Keratinocyte (primary cell): Measurements from ENCODE around the gene PDZD2. TPM values are rescaled to one million over a fixed set of nuclear protein-coding genes. Genes with fewer than 3 reads are reported as not detected.

Experiments used
- DNase-seq: peaks from one replicate; pipeline ENCODE4 v3.0.0-alpha.2; 2011; ENCODE audit warnings: low read depth, missing footprints, low spot score
- FAIRE-seq: peaks from 2 replicates; lab custom pipeline; 2011; peaks lifted over from hg19 to GRCh38; lab: Jason Lieb, UNC
- H2AFZ ChIP-seq: 2 replicates; pipeline ENCODE4 v1.6.0; 2012; ENCODE audit warnings: low read length, control low read depth, inconsistent platforms; ENCODE audit not compliant: control insufficient read depth
- H3K27ac ChIP-seq: 2 replicates; pipeline ENCODE4 v1.5.1; 2011; ENCODE audit warnings: low read length; ENCODE audit not compliant: control insufficient read depth, insufficient read depth
- H3K27me3 ChIP-seq: 3 replicates; pipeline ENCODE4 v1.6.0; 2011; ENCODE audit warnings: low read length; ENCODE audit not compliant: control insufficient read depth, insufficient read depth; ENCODE audit errors: extremely low read depth
- H3K36me3 ChIP-seq, 2 experiments: 2 replicates in 1 of 2; 3 replicates in 1 of 2; pipeline ENCODE4 v1.5.1; 2011; ENCODE audit warnings: low read length in 2 of 2, mild to moderate bottlenecking in 1 of 2; ENCODE audit not compliant: control insufficient read depth in 2 of 2, insufficient read depth in 2 of 2; ENCODE audit errors: extremely low read depth in 1 of 2
- H3K4me1 ChIP-seq: 3 replicates; pipeline ENCODE4 v1.5.1; 2011; ENCODE audit warnings: low read length; ENCODE audit not compliant: control insufficient read depth, insufficient read depth; ENCODE audit errors: extremely low read depth
- H3K4me2 ChIP-seq: 3 replicates; pipeline ENCODE4 v1.6.0; 2011; ENCODE audit warnings: low read depth, low read length; ENCODE audit not compliant: control insufficient read depth, insufficient read depth; ENCODE audit errors: extremely low read depth
- H3K4me3 ChIP-seq, 3 experiments: fragments of 200-600 bp in 1 of 3; sonication (generic) in 1 of 3; 2 replicates in 2 of 3; 3 replicates in 1 of 3; pipeline ENCODE4 v1.5.1; 2011 to 2016; ENCODE audit warnings: low read length in 3 of 3, mild to moderate bottlenecking in 3 of 3, control low read depth in 2 of 3, inconsistent platforms in 1 of 3, low read depth in 1 of 3, mixed read lengths in 1 of 3, mixed run types in 1 of 3, moderate library complexity in 1 of 3; ENCODE audit not compliant: control insufficient read depth in 2 of 3, insufficient read depth in 2 of 3; ENCODE audit errors: extremely low read depth in 1 of 3
- H3K79me2 ChIP-seq: 2 replicates; pipeline ENCODE4 v1.6.0; 2012; ENCODE audit warnings: low read length; ENCODE audit not compliant: control insufficient read depth, insufficient read depth
- H3K9ac ChIP-seq: 3 replicates; pipeline ENCODE4 v1.6.0; 2011; ENCODE audit warnings: low read length; ENCODE audit not compliant: control insufficient read depth, insufficient read depth; ENCODE audit errors: extremely low read depth
- H3K9me1 ChIP-seq: 3 replicates; pipeline ENCODE4 v1.6.0; 2011; ENCODE audit warnings: low read length; ENCODE audit not compliant: control insufficient read depth, insufficient read depth; ENCODE audit errors: extremely low read depth
- H3K9me3 ChIP-seq: 2 replicates; pipeline ENCODE4 v1.5.1; 2012; ENCODE audit warnings: low read depth, low read length; ENCODE audit not compliant: control insufficient read depth
- H4K20me1 ChIP-seq: 3 replicates; pipeline ENCODE4 v1.6.0; 2011; ENCODE audit warnings: low read length; ENCODE audit not compliant: control insufficient read depth, insufficient read depth; ENCODE audit errors: extremely low read depth
- CTCF ChIP-seq, 3 experiments: IDR thresholded peaks in 1 of 3; conservative IDR thresholded peaks in 1 of 3; optimal IDR thresholded peaks in 1 of 3; 2 replicates in 2 of 3; 3 replicates in 1 of 3; pipeline versions ENCODE3 to v1.5.1; 2011; ENCODE audit warnings: low read length in 3 of 3, mild to moderate bottlenecking in 3 of 3, moderate library complexity in 2 of 3, control low read depth in 1 of 3, inconsistent platforms in 1 of 3; ENCODE audit not compliant: insufficient read depth in 2 of 3; ENCODE audit errors: extremely low read depth in 1 of 3
- EZH2 ChIP-seq: IDR thresholded peaks from one replicate; pipeline ENCODE4 v1.6.1; 2012; ENCODE audit warnings: inconsistent platforms, mild to moderate bottlenecking, low read length, moderate library complexity
- dilution Hi-C: fragments of 300-500 bp; cut with MboI; formaldehyde crosslinking; loops from one replicate; pipeline ENCODE4 v1.7.0; 2020; ENCODE audit warnings: low sequenced_read_pairs; ENCODE audit not compliant: extremely low pct_ligation_motif_present
- polyA plus RNA-seq, 5 experiments: library from polyadenylated mRNA; depleted of rRNA in 3 of 5; stranded (reverse) in 3 of 5; stranded (forward) in 1 of 5; unstranded in 1 of 5; fragments of >200 nt; gene quantifications; 1 replicate in 1 of 5; 2 replicates in 3 of 5; 3 replicates in 1 of 5; pipeline versions ENCODE4 v1.2.1 to v1.2.3, GENCODE V29; 2011 to 2012; ENCODE audit warnings: missing spikeins in 2 of 5, low read depth in 1 of 5, low replicate concordance in 1 of 5

The PDZD2 gene
- polyA plus RNA-seq, 1 donor (not counting 4 experiments of a cell fraction or from before 2014, with no cell fraction given) = 7.3 TPM

DNA sequence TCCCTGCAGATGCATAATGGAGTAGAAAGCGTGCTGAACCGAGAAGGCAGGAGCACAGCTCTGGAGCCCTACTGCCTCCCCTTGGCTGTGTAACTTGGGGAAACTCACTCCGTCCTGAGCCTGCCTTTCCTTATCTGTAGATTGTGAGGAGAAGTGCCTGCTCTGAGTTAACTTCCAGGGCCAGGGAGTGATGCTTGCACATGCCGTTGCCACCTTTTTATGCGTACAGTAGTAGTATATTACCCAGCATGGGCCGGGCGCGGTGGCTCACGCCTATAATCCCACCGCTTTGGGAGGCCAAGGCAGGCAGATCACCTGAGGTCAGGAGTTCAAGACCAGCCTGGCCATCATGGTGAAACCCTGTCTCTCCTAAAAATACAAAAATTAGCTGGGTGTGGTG lies 87.1 kb downstream of the PDZD2 start:
- Histone ChIP-seq H3K9me3 (no peaks in the 10 kb centered on the region), H3K4me3 (no peak overlapping the region), H3K9me1 (no peaks in the 10 kb centered on the region), H3K36me3 (no peaks in the 10 kb centered on the region), H3K27me3 (no peaks in the 10 kb centered on the region), H4K20me1 (no peaks in the 10 kb centered on the region), H2AFZ (no peak overlapping the region), H3K9ac (no peak overlapping the region), H3K4me1 (no peaks in the 10 kb centered on the region), H3K4me2 (no peak overlapping the region), H3K27ac (no peak overlapping the region), H3K79me2 (no peaks in the 10 kb centered on the region)
- DNase-seq (no peak), FAIRE-seq (no peak)
- no peak for TF ChIP-seq EZH2
- TF ChIP-seq CTCF (optimal IDR thresholded peaks at IDR 0.05 in 1 of 3, IDR thresholded peaks at IDR 0.05 in 1 of 3, conservative IDR thresholded peaks at IDR 0.05 in 1 of 3; ENCODE audit: extremely low read depth in 1 of 3, insufficient read depth in 2 of 3, low read length in 3 of 3) = no peak
- dilution Hi-C loops = no loop called here

GRCh38 chr5:31726952-31727351 lies 88.0 kb downstream of the PDZD2 start:
- Histone ChIP-seq H3K79me2 (no peaks in the 10 kb centered on the region), H3K9me1 (no peaks in the 10 kb centered on the region), H3K9me3 (no peaks in the 10 kb centered on the region), H3K27ac (no peak overlapping the region), H2AFZ (no peak overlapping the region), H3K4me1 (no peaks in the 10 kb centered on the region), H3K36me3 (no peaks in the 10 kb centered on the region), H3K9ac (no peak overlapping the region), H3K27me3 (no peaks in the 10 kb centered on the region), H3K4me3 (no peak overlapping the region), H3K4me2 (no peak overlapping the region), H4K20me1 (no peaks in the 10 kb centered on the region)
- FAIRE-seq (no peak), DNase-seq (no peak)
- dilution Hi-C loops = no loop called here
- no peak for TF ChIP-seq CTCF (optimal IDR thresholded peaks at IDR 0.05 in 1 of 3, IDR thresholded peaks at IDR 0.05 in 1 of 3, conservative IDR thresholded peaks at IDR 0.05 in 1 of 3; ENCODE audit: extremely low read depth in 1 of 3, insufficient read depth in 2 of 3, low read length in 3 of 3)
- no peak for TF ChIP-seq EZH2
